ENCODE data around the gene POLL. TPM values are rescaled to one million over a fixed set of nuclear protein-coding genes. Genes with fewer than 3 reads are reported as not detected.
A peak's percentile ranks its signal among the peaks of the same experiment; 100 is the strongest.

Gene POLL
- total RNA-seq, 3 donors from 2014 or later (not counting 1 experiment from before 2014, with no cell fraction given), result 22.8 to 31.4 (median 26.1) TPM

DNA sequence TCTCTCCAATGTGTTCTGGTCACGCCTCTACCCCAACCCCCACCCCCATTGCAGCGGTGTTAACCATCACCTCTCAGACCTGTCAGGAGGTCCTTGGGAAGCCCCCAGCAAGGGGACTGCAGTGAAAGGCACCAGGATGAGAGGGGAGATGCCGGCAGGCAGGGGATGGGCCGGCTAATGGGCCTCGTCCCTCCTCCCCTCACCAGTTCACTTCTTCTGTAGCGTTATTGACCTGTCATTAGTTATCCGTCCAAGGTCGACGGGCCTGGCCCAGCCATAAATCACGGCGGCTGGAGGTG, 18.8 kb downstream of the POLL start:
- intact Hi-C loops (cut with micrococcal nuclease), result no loop called here
- H3K4me3 ChIP-seq (ENCODE audit: low read length), result no peak overlapping the region
- H3K9me3 ChIP-seq (ENCODE audit: control insufficient read depth, insufficient read depth, low read length), result no peaks in the 10 kb centered on the region
- TF ChIP-seq, protein P1, sequence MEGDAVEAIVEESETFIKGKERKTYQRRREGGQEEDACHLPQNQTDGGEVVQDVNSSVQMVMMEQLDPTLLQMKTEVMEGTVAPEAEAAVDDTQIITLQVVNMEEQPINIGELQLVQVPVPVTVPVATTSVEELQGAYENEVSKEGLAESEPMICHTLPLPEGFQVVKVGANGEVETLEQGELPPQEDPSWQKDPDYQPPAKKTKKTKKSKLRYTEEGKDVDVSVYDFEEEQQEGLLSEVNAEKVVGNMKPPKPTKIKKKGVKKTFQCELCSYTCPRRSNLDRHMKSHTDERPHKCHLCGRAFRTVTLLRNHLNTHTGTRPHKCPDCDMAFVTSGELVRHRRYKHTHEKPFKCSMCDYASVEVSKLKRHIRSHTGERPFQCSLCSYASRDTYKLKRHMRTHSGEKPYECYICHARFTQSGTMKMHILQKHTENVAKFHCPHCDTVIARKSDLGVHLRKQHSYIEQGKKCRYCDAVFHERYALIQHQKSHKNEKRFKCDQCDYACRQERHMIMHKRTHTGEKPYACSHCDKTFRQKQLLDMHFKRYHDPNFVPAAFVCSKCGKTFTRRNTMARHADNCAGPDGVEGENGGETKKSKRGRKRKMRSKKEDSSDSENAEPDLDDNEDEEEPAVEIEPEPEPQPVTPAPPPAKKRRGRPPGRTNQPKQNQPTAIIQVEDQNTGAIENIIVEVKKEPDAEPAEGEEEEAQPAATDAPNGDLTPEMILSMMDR (IDR thresholded peaks at IDR 0.05), result no peak
- DNase-seq, result no peak
- Mint-ChIP-seq H3K4me1 (peaks cover 6 to 15% of the 10 kb centered on the region in 2 donors), H3K36me3 (no peaks in the 10 kb centered on the region), H3K9me3 (no peaks in the 10 kb centered on the region), H3K4me3 (peak overlapping the region; percentile 55), H3K27me3 (ENCODE audit: low read depth in 2 of 2) (peaks cover 39 to 43% of the 10 kb centered on the region in 2 donors), H3K27ac (no peak overlapping the region)
- peaks cover 35% of the 10 kb centered on the region for H3K27me3 ChIP-seq (ENCODE audit: control insufficient read depth, insufficient read depth, low read length)
- no peak for ATAC-seq
- no peaks in the 10 kb centered on the region for H3K36me3 ChIP-seq (ENCODE audit: control insufficient read depth, insufficient read depth, low read length)
- H3K4me1 ChIP-seq (ENCODE audit: control insufficient read depth, insufficient read depth, low read length), result peaks cover 18% of the 10 kb centered on the region
- no peak overlapping the region for H3K27ac ChIP-seq (ENCODE audit: low read length)
- WGBS (ENCODE audit: insufficient coverage), result 15% methylated on average over 11 of the region's 11 CpGs

GRCh38 chr10:101568054-101568745, 19.9 kb downstream of the POLL start:
- peak overlapping the region; percentile 14 for H3K4me3 Mint-ChIP-seq
- peaks cover 18% of the 10 kb centered on the region for H3K4me1 ChIP-seq (ENCODE audit: control insufficient read depth, insufficient read depth, low read length)
- peaks cover 35% of the 10 kb centered on the region for H3K27me3 ChIP-seq (ENCODE audit: control insufficient read depth, insufficient read depth, low read length)
- peaks cover 6 to 15% of the 10 kb centered on the region in 2 donors for H3K4me1 Mint-ChIP-seq
- 85% methylated on average over 17 of the region's 17 CpGs for WGBS (ENCODE audit: insufficient coverage)
- TF ChIP-seq, protein P1 (IDR thresholded peaks at IDR 0.05), result no peak
- DNase-seq, result no peak
- no peaks in the 10 kb centered on the region for H3K9me3 ChIP-seq (ENCODE audit: control insufficient read depth, insufficient read depth, low read length)
- no peaks in the 10 kb centered on the region for H3K9me3 Mint-ChIP-seq
- H3K36me3 ChIP-seq (ENCODE audit: control insufficient read depth, insufficient read depth, low read length), result no peaks in the 10 kb centered on the region
- H3K4me3 ChIP-seq (ENCODE audit: low read length), result no peak overlapping the region
- intact Hi-C loops (cut with micrococcal nuclease), result no loop called here
- no peak for ATAC-seq
- H3K27ac Mint-ChIP-seq, result no peak overlapping the region
- H3K27me3 Mint-ChIP-seq (ENCODE audit: low read depth in 2 of 2), result peaks cover 39 to 48% of the 10 kb centered on the region in 2 donors
- H3K36me3 Mint-ChIP-seq, result no peaks in the 10 kb centered on the region
- H3K27ac ChIP-seq (ENCODE audit: low read length), result no peak overlapping the region

DNA sequence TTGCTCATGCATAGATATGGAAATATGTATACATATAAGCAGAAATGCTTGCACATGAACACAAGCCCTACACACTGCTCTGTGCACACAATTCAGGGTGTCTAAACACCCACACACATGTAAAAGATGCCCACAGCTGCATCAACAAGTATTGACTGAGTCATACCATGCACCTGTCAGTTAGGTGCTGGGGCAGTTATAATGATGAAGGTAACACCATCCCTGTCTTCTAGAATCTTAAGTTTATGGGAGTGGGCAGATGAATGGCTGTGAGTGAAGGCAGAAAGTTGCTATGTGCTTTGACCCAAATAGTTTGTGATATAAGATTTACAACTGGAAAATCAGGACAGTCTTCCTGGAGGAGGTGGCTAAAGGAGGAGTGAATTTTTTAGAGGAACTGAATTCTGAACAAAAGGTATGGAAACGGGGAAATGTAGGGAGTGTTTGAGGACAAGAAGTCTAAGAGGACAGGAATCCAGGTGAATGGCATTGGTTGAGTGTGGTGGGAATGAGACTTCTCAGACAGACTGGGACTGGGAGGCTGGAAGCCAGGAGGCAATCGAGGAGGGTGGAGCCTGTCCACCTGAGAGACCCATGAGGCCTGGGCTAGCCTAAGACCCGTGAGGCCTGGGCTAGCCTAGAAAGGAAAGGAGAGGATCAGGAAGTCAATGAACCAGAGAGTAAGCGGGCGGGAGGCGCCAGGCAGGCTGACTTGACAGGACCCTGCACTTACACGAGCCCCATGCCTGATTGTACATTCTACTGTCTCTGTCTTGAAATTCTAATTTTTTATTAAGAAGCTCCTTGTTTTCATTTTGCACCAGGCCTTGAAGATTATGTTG, 20.7 kb downstream of the POLL start:
- H3K36me3 Mint-ChIP-seq, result no peaks in the 10 kb centered on the region
- TF ChIP-seq, protein P1 (IDR thresholded peaks at IDR 0.05), result no peak
- no peak overlapping the region for H3K4me3 ChIP-seq (ENCODE audit: low read length)
- peaks cover 39 to 48% of the 10 kb centered on the region in 2 donors for H3K27me3 Mint-ChIP-seq (ENCODE audit: low read depth in 2 of 2)
- no peaks in the 10 kb centered on the region for H3K9me3 ChIP-seq (ENCODE audit: control insufficient read depth, insufficient read depth, low read length)
- intact Hi-C loops (cut with micrococcal nuclease), result no loop called here
- H3K27me3 ChIP-seq (ENCODE audit: control insufficient read depth, insufficient read depth, low read length), result peaks cover 35% of the 10 kb centered on the region
- H3K36me3 ChIP-seq (ENCODE audit: control insufficient read depth, insufficient read depth, low read length), result no peaks in the 10 kb centered on the region
- DNase-seq, result no peak
- H3K4me3 Mint-ChIP-seq, result peak overlapping the region; percentile 14
- H3K9me3 Mint-ChIP-seq, result no peaks in the 10 kb centered on the region
- H3K27ac ChIP-seq (ENCODE audit: low read length), result no peak overlapping the region
- H3K4me1 Mint-ChIP-seq, result peaks cover 6 to 16% of the 10 kb centered on the region in 2 donors
- WGBS (ENCODE audit: insufficient coverage), result 68% methylated on average over 7 of the region's 7 CpGs
- ATAC-seq, result no peak
- H3K4me1 ChIP-seq (ENCODE audit: control insufficient read depth, insufficient read depth, low read length), result peaks cover 18% of the 10 kb centered on the region
- H3K27ac Mint-ChIP-seq, result no peak overlapping the region

All from natural killer cell (primary cell).